ENCODE data around the gene TAF1A. TPM values are rescaled to one million over a fixed set of nuclear protein-coding genes. Genes with fewer than 3 reads are reported as not detected.

TAF1A gene
- total RNA-seq, 1 experiment from 2014 or later = 38.2 TPM

GRCh38 chr1:222546548-222547259 is 43.0 kb downstream of the TAF1A start:
- no TSS peak for BruUV-seq (replicated peaks)
- H3K27me3 Mint-ChIP-seq (ENCODE audit: insufficient read depth, unreplicated experiment) = no peaks in the 10 kb centered on the region
- POLR2A ChIA-PET = interaction anchor here (0.6 to 2.9 kb wide), 29 partner anchors 10 to 805 kb away, joined by 3 to 46 read pairs (median 5); partner anchors contain the start of genes DUSP10 and TAF1A
- peak overlapping the region; percentile 5 for H3K27ac Mint-ChIP-seq (ENCODE audit: low read depth, unreplicated experiment)
- DNase-seq (ENCODE audit: unreplicated experiment) = peak; percentile 98
- peak overlapping the region; percentile 46 for H3K4me3 Mint-ChIP-seq (ENCODE audit: unreplicated experiment)
- H3K36me3 Mint-ChIP-seq (ENCODE audit: insufficient read depth, unreplicated experiment) = no peaks in the 10 kb centered on the region
- intact Hi-C loops (cut with micrococcal nuclease) = loop anchor here (1.0 kb wide), 1 partner anchor 81 kb away; no protein-coding TSS in a partner anchor
- CTCF ChIA-PET = interaction anchor here (0.5 to 2.8 kb wide), 14 partner anchors 9 to 92 kb away, joined by 3 to 25 read pairs (median 4); partner anchors contain the start of gene TAF1A
- H3K4me1 Mint-ChIP-seq (ENCODE audit: insufficient read depth, unreplicated experiment) = peaks cover 26% of the 10 kb centered on the region
- H3K9me3 Mint-ChIP-seq (ENCODE audit: unreplicated experiment) = no peaks in the 10 kb centered on the region
- no peak for TF ChIP-seq CTCF (IDR thresholded peaks at IDR 0.05; ENCODE audit: unreplicated experiment)

GRCh38 chr1:222546091-222546490 is 43.6 kb downstream of the TAF1A start:
- H3K4me1 Mint-ChIP-seq (ENCODE audit: insufficient read depth, unreplicated experiment) = peaks cover 26% of the 10 kb centered on the region
- H3K36me3 Mint-ChIP-seq (ENCODE audit: insufficient read depth, unreplicated experiment) = no peaks in the 10 kb centered on the region
- no peaks in the 10 kb centered on the region for H3K27me3 Mint-ChIP-seq (ENCODE audit: insufficient read depth, unreplicated experiment)
- no peak overlapping the region for H3K27ac Mint-ChIP-seq (ENCODE audit: low read depth, unreplicated experiment)
- CTCF ChIA-PET = interaction anchor here (0.8 to 2.8 kb wide), 11 partner anchors 8 to 93 kb away, joined by 3 to 25 read pairs (median 5); partner anchors contain the start of gene TAF1A
- no TSS peak for BruUV-seq (replicated peaks)
- POLR2A ChIA-PET = interaction anchor here (0.9 to 2.9 kb wide), 21 partner anchors 9 to 804 kb away, joined by 3 to 46 read pairs (median 8); partner anchors contain the start of genes DUSP10 and TAF1A
- H3K4me3 Mint-ChIP-seq (ENCODE audit: unreplicated experiment) = no peak overlapping the region
- TF ChIP-seq CTCF (IDR thresholded peaks at IDR 0.05; ENCODE audit: unreplicated experiment) = no peak
- peak; percentile 57 for DNase-seq (ENCODE audit: unreplicated experiment)
- H3K9me3 Mint-ChIP-seq (ENCODE audit: unreplicated experiment) = no peaks in the 10 kb centered on the region
- intact Hi-C loops (cut with micrococcal nuclease) = no loop called here

GRCh38 chr1:222543817-222544216 is 45.9 kb downstream of the TAF1A start:
- H3K4me1 Mint-ChIP-seq (ENCODE audit: insufficient read depth, unreplicated experiment) = peaks cover 26% of the 10 kb centered on the region
- BruUV-seq (replicated peaks) = no TSS peak
- no peaks in the 10 kb centered on the region for H3K36me3 Mint-ChIP-seq (ENCODE audit: insufficient read depth, unreplicated experiment)
- no peak for TF ChIP-seq CTCF (IDR thresholded peaks at IDR 0.05; ENCODE audit: unreplicated experiment)
- ChIA-PET CTCF (interaction anchor here (0.7 kb wide), 1 partner anchor 8 kb away, joined by 3 read pairs; no protein-coding TSS in a partner anchor), POLR2A (no interaction called here)
- DNase-seq (ENCODE audit: unreplicated experiment) = no peak
- no peaks in the 10 kb centered on the region for H3K27me3 Mint-ChIP-seq (ENCODE audit: insufficient read depth, unreplicated experiment)
- H3K4me3 Mint-ChIP-seq (ENCODE audit: unreplicated experiment) = no peak overlapping the region
- H3K9me3 Mint-ChIP-seq (ENCODE audit: unreplicated experiment) = no peaks in the 10 kb centered on the region
- no peak overlapping the region for H3K27ac Mint-ChIP-seq (ENCODE audit: low read depth, unreplicated experiment)
- intact Hi-C loops (cut with micrococcal nuclease) = loop anchor here (5.0 kb wide), 1 partner anchor 88 kb away; no protein-coding TSS in a partner anchor

GRCh38 chr1:222540598-222540995 is 49.1 kb downstream of the TAF1A start:
- Mint-ChIP-seq H3K27ac (ENCODE audit: low read depth, unreplicated experiment) (no peak overlapping the region), H3K4me1 (ENCODE audit: insufficient read depth, unreplicated experiment) (no peaks in the 10 kb centered on the region), H3K4me3 (ENCODE audit: unreplicated experiment) (no peak overlapping the region), H3K9me3 (ENCODE audit: unreplicated experiment) (no peaks in the 10 kb centered on the region), H3K27me3 (ENCODE audit: insufficient read depth, unreplicated experiment) (no peaks in the 10 kb centered on the region), H3K36me3 (ENCODE audit: insufficient read depth, unreplicated experiment) (no peaks in the 10 kb centered on the region)
- no peak for TF ChIP-seq CTCF (IDR thresholded peaks at IDR 0.05; ENCODE audit: unreplicated experiment)
- ChIA-PET POLR2A (interaction anchor here (0.6 to 0.8 kb wide), 2 partner anchors 9 to 10 kb away, joined by 3 to 4 read pairs; no protein-coding TSS in a partner anchor), CTCF (interaction anchor here (0.7 to 1.4 kb wide), 2 partner anchors 12 to 19 kb away, joined by 3 to 5 read pairs; no protein-coding TSS in a partner anchor)
- intact Hi-C loops (cut with micrococcal nuclease) = loop anchor here (5.0 kb wide), 1 partner anchor 92 kb away; no protein-coding TSS in a partner anchor
- no TSS peak for BruUV-seq (replicated peaks)
- DNase-seq (ENCODE audit: unreplicated experiment) = no peak

Measured in MCF 10A (cell line).